ENCODE measurements around the gene ABCB6. TPM values are rescaled to one million over a fixed set of nuclear protein-coding genes. Genes with fewer than 3 reads are reported as not detected.

The ABCB6 gene
- total RNA-seq, 5 donors from 2014 or later (not counting 1 experiment from before 2014, with no cell fraction given), result 4.1 to 16.5 (median 13.0) TPM

DNA sequence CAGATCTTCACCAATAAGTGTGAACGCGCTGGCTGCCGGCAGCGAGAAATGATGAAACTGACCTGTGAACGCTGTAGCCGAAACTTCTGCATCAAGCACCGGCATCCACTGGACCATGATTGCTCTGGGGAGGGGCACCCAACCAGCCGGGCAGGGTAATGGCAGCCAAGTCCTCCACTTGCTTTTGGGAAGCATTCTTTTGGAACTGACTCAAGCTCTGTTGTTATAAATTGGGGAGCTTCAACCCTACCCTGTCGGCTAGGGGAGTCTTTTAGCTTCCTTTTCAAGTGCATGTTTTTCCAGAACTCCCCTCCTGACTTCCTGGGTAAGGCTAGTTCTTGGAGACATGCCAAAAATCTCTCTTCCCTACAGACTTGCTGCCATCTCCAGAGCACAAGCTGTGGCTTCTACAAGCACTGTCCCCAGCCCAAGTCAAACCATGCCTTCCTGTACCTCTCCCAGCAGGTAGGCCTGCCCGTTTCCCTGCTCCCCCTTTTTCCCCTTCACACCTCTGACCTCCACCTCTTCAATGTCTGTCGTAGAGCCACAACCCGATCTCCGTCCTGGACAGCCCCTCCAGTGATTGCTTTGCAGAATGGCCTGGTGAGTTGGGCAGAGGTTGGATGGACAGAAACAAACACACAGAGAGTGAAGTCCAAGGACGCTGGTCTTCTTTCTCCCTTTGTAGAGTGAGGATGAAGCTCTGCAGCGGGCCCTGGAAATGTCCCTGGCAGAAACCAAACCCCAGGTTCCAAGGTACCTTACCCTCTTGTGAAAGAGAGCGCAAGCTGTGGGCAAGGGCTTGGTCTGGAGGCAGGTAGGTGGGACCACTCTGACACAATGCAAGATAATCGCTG lies 10.6 kb downstream of the ABCB6 start:
- no peak for ATAC-seq (replicated peaks in 1 of 4)
- H3K27me3 ChIP-seq (replicated peaks in 1 of 2; ENCODE audit: control insufficient read depth in 2 of 2, extremely low read depth in 1 of 2, insufficient read depth in 2 of 2, low read length in 1 of 2), result no peaks in the 10 kb centered on the region
- peaks cover 14 to 54% of the 10 kb centered on the region in 2 experiments for H3K4me1 ChIP-seq (ENCODE audit: control insufficient read depth in 1 of 2, extremely low read depth in 1 of 2, insufficient read depth in 2 of 2, low read length in 2 of 2)
- Mint-ChIP-seq H3K9me3 (no peaks in the 10 kb centered on the region), H3K36me3 (peaks cover 4% of the 10 kb centered on the region), H3K4me1 (peaks cover 45 to 50% (median 47%) of the 10 kb centered on the region in 3 donors), H3K27ac (peak overlapping the region; percentile 72 to 99), H3K4me3 (peak overlapping the region; percentile 84 to 90 (median 86)), H3K27me3 (no peaks in the 10 kb centered on the region)
- peak overlapping the region; percentile 15 for H3K27ac ChIP-seq (ENCODE audit: low read length)
- CTCF ChIA-PET, result interaction anchor here (0.5 to 1.1 kb wide), 4 partner anchors 32 to 89 kb away, joined by 3 to 4 read pairs (median 3); partner anchors contain the start of gene CNPPD1 (in 1 of the 2)
- 92% methylated on average over 5 of the region's 17 CpGs for WGBS (ENCODE audit: insufficient coverage)
- POLR2A ChIA-PET, result interaction anchor here in 1 of 2 donors (0.5 to 0.6 kb wide), 2 partner anchors 49 to 312 kb away, joined by 3 read pairs; no protein-coding TSS in a partner anchor
- no peaks in the 10 kb centered on the region for H3K9me3 ChIP-seq
- DNase-seq, result no peak
- peaks cover 0 to 27% of the 10 kb centered on the region in 2 donors for H3K36me3 ChIP-seq (ENCODE audit: control insufficient read depth in 2 of 2, extremely low read depth in 1 of 2, insufficient read depth in 1 of 2, low read length in 1 of 2)
- H3K4me3 ChIP-seq (ENCODE audit: control insufficient read depth in 1 of 2, extremely low read depth in 1 of 2, low read length in 1 of 2), result no peak overlapping the region

DNA sequence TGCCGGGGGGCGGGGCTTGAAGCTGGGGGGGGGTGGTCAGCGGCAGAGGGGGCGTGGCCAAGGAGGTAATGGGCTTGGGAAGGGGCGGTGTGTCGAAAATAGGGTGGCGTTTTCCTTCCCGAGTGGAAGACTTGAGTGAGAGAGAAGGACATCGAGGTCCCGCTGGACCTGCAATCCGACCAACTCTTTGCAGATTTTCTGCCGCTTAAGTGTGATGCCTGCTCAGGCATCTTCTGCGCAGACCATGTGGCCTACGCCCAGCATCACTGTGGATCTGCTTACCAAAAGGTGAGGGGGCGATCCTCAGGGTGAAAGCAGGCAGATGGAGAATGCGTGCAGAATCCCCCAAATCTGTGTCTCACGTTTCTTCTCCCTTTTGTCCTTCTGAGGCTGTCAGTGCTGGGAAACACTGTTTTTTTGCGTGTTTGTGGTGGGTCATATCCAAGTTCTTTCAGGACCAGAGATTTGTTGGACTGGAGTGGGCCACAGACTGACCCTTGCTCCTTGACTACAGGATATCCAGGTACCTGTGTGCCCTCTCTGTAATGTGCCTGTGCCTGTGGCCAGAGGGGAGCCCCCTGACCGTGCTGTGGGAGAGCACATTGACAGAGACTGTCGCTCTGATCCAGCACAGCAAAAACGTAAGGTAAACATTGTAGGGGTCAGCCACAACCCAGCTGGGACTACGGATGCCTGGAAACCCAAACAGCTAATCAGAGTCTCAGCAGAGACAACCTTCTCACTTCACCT lies 11.4 kb downstream of the ABCB6 start:
- Mint-ChIP-seq H3K4me1 (peaks cover 45 to 50% (median 47%) of the 10 kb centered on the region in 3 donors), H3K4me3 (peak overlapping the region; percentile 84 to 90 (median 86)), H3K27ac (peak overlapping the region; percentile 72 to 99), H3K27me3 (no peaks in the 10 kb centered on the region), H3K9me3 (no peaks in the 10 kb centered on the region), H3K36me3 (peaks cover 4% of the 10 kb centered on the region)
- peaks cover 0 to 27% of the 10 kb centered on the region in 2 donors for H3K36me3 ChIP-seq (ENCODE audit: control insufficient read depth in 2 of 2, extremely low read depth in 1 of 2, insufficient read depth in 1 of 2, low read length in 1 of 2)
- no peaks in the 10 kb centered on the region for H3K27me3 ChIP-seq (replicated peaks in 1 of 2; ENCODE audit: control insufficient read depth in 2 of 2, extremely low read depth in 1 of 2, insufficient read depth in 2 of 2, low read length in 1 of 2)
- CTCF ChIA-PET, result interaction anchor here in 1 of 2 donors (0.6 to 1.9 kb wide), 7 partner anchors 31 to 980 kb away, joined by 3 to 11 read pairs (median 6); partner anchors contain the start of gene CNPPD1
- H3K4me3 ChIP-seq (ENCODE audit: control insufficient read depth in 1 of 2, extremely low read depth in 1 of 2, low read length in 1 of 2), result peak overlapping the region; percentile 60 to 80
- 35% methylated on average over 17 of the region's 22 CpGs for WGBS (ENCODE audit: insufficient coverage)
- DNase-seq, result peak in 1 of 35 experiments; percentile 11
- no peaks in the 10 kb centered on the region for H3K9me3 ChIP-seq
- POLR2A ChIA-PET, result interaction anchor here (0.6 to 1.1 kb wide), 4 partner anchors 31 to 48 kb away, joined by 3 to 9 read pairs (median 3); partner anchors contain the start of genes CNPPD1 (in 1 of the 2) and GLB1L (in 1 of the 2)
- H3K4me1 ChIP-seq (ENCODE audit: control insufficient read depth in 1 of 2, extremely low read depth in 1 of 2, insufficient read depth in 2 of 2, low read length in 2 of 2), result peaks cover 14 to 54% of the 10 kb centered on the region in 2 experiments
- peak overlapping the region; percentile 82 for H3K27ac ChIP-seq (ENCODE audit: low read length)
- ATAC-seq (replicated peaks in 1 of 4), result no peak

GRCh38 chr2:219206328-219207133 lies 12.2 kb downstream of the ABCB6 start, which contains the start of gene ZFAND2B:
Gene ZFAND2B, plus strand, starts transcription at chr2:219206782. Its CDS starts 206 bp downstream, at chr2:219206988.
- under 1% methylated on average over 66 of the region's 76 CpGs for whole genome bisulfite sequencing (ENCODE audit: insufficient coverage)
- peaks cover 45 to 49% (median 45%) of the 10 kb centered on the region in 3 donors for H3K4me1 Mint-ChIP-seq
- CTCF ChIA-PET, result interaction anchor here (0.6 to 1.9 kb wide), 14 partner anchors 9 to 980 kb away, joined by 3 to 11 read pairs (median 4); partner anchors contain the start of genes ABCB6 (in 1 of the 2), ANKZF1 (in 1 of the 2), ATG9A (in 1 of the 2) and CNPPD1 (in 1 of the 2)

GRCh38 chr2:219205981-219206327 lies 12.8 kb downstream of the ABCB6 start:
- H3K27me3 ChIP-seq (replicated peaks in 1 of 2; ENCODE audit: control insufficient read depth in 2 of 2, extremely low read depth in 1 of 2, insufficient read depth in 2 of 2, low read length in 1 of 2), result no peaks in the 10 kb centered on the region
- POLR2A ChIA-PET, result interaction anchor here (0.6 to 1.0 kb wide), 8 partner anchors 9 to 49 kb away, joined by 3 to 7 read pairs (median 4); partner anchors contain the start of genes ANKZF1 (in 1 of the 2), ATG9A (in 1 of the 2) and CNPPD1 (in 1 of the 2)
- Mint-ChIP-seq H3K9me3 (no peaks in the 10 kb centered on the region), H3K4me3 (peak overlapping the region; percentile 84 to 90 (median 86)), H3K27ac (peak overlapping the region; percentile 95 to 99), H3K27me3 (no peaks in the 10 kb centered on the region), H3K36me3 (peaks cover 4% of the 10 kb centered on the region), H3K4me1 (peaks cover 39 to 44% (median 40%) of the 10 kb centered on the region in 3 donors)
- 37% methylated on average over 6 of the region's 7 CpGs for WGBS (ENCODE audit: insufficient coverage)
- CTCF ChIA-PET, result interaction anchor here (0.7 to 1.9 kb wide), 11 partner anchors 9 to 226 kb away, joined by 3 to 11 read pairs (median 4); partner anchors contain the start of genes ABCB6 (in 1 of the 2), ANKZF1 (in 1 of the 2), ATG9A (in 1 of the 2) and CNPPD1 (in 1 of the 2)
- peaks cover 0 to 27% of the 10 kb centered on the region in 2 donors for H3K36me3 ChIP-seq (ENCODE audit: control insufficient read depth in 2 of 2, extremely low read depth in 1 of 2, insufficient read depth in 1 of 2, low read length in 1 of 2)
- DNase-seq (no peak), ATAC-seq (replicated peaks in 1 of 4) (no peak)
- H3K27ac ChIP-seq (ENCODE audit: low read length), result peak overlapping the region; percentile 86
- H3K4me1 ChIP-seq (ENCODE audit: control insufficient read depth in 1 of 2, extremely low read depth in 1 of 2, insufficient read depth in 2 of 2, low read length in 2 of 2), result peaks cover 14 to 50% of the 10 kb centered on the region in 2 experiments
- no peaks in the 10 kb centered on the region for H3K9me3 ChIP-seq
- H3K4me3 ChIP-seq (ENCODE audit: control insufficient read depth in 1 of 2, extremely low read depth in 1 of 2, low read length in 1 of 2), result peak overlapping the region; percentile 70 to 80

More at GRCh38 chr2:219206328-219207133, 12.2 kb downstream of the ABCB6 start, which contains the start of gene ZFAND2B:
- H3K27ac Mint-ChIP-seq, result peak within 1 kb of the TSS; percentile 95 to 99
- POLR2A ChIA-PET, result interaction anchor here (0.6 to 1.1 kb wide), 11 partner anchors 9 to 48 kb away, joined by 3 to 9 read pairs (median 3); partner anchors contain the start of genes ANKZF1 (in 1 of the 2), ATG9A (in 1 of the 2), CNPPD1 (in 1 of the 2) and GLB1L (in 1 of the 2)
- H3K4me1 ChIP-seq (ENCODE audit: control insufficient read depth in 1 of 2, extremely low read depth in 1 of 2, insufficient read depth in 2 of 2, low read length in 2 of 2), result peaks cover 14 to 54% of the 10 kb centered on the region in 2 experiments
- ATAC-seq (replicated peaks in 1 of 4), result peak; percentile 92 to 96 (median 94)
- peak within 1 kb of the TSS; percentile 70 to 80 for H3K4me3 ChIP-seq (ENCODE audit: control insufficient read depth in 1 of 2, extremely low read depth in 1 of 2, low read length in 1 of 2)
- no peaks in the 10 kb centered on the region for H3K27me3 ChIP-seq (replicated peaks in 1 of 2; ENCODE audit: control insufficient read depth in 2 of 2, extremely low read depth in 1 of 2, insufficient read depth in 2 of 2, low read length in 1 of 2)
- H3K27ac ChIP-seq (ENCODE audit: low read length), result peak within 1 kb of the TSS; percentile 86
- no peaks in the 10 kb centered on the region for H3K9me3 ChIP-seq
- H3K4me3 Mint-ChIP-seq, result peak within 1 kb of the TSS; percentile 84 to 90 (median 86)
- H3K27me3 Mint-ChIP-seq, result no peaks in the 10 kb centered on the region
- H3K36me3 Mint-ChIP-seq, result peaks cover 4% of the 10 kb centered on the region
- DNase-seq, result peak; percentile 87 to 97 (median 93)
- peaks cover 0 to 27% of the 10 kb centered on the region in 2 donors for H3K36me3 ChIP-seq (ENCODE audit: control insufficient read depth in 2 of 2, extremely low read depth in 1 of 2, insufficient read depth in 1 of 2, low read length in 1 of 2)
- H3K9me3 Mint-ChIP-seq, result no peaks in the 10 kb centered on the region

DNA sequence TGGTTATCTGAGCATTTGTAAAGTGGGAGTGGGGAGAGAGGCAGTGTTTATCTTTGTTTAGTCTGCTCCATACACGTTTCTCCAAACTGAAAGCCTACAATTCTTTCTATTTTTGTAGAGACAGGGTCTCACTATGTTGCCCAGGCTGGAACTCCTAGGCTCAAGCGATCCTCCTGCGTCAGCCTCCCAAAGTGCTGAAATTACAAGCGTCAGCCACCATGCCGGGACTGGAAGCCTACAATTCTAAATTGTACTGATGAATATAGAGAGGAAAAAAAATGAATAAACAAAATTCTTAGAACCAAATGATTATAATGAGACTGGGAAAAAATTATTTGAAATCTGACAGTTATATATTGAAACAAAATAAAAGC lies 13.6 kb downstream of the ABCB6 start:
- ChIA-PET POLR2A (interaction anchor here (0.6 to 0.7 kb wide), 4 partner anchors 23 to 48 kb away, joined by 3 to 5 read pairs (median 4); no protein-coding TSS in a partner anchor), CTCF (no interaction called here)
- no peak overlapping the region for H3K27ac ChIP-seq (ENCODE audit: low read length)
- H3K4me1 ChIP-seq (ENCODE audit: control insufficient read depth in 1 of 2, extremely low read depth in 1 of 2, insufficient read depth in 2 of 2, low read length in 2 of 2), result peaks cover 14 to 44% of the 10 kb centered on the region in 2 experiments
- peak overlapping the region in 2 of 3 donors; percentile 34 to 90 for H3K4me3 Mint-ChIP-seq
- no peaks in the 10 kb centered on the region for H3K9me3 Mint-ChIP-seq
- peaks cover 39 to 45% (median 39%) of the 10 kb centered on the region in 3 donors for H3K4me1 Mint-ChIP-seq
- no peaks in the 10 kb centered on the region for H3K9me3 ChIP-seq
- ATAC-seq (replicated peaks in 1 of 4) (no peak), DNase-seq (no peak)
- no peaks in the 10 kb centered on the region for H3K27me3 Mint-ChIP-seq
- H3K36me3 Mint-ChIP-seq, result peaks cover 4% of the 10 kb centered on the region
- H3K4me3 ChIP-seq (ENCODE audit: control insufficient read depth in 1 of 2, extremely low read depth in 1 of 2, low read length in 1 of 2), result no peak overlapping the region
- H3K36me3 ChIP-seq (ENCODE audit: control insufficient read depth in 2 of 2, extremely low read depth in 1 of 2, insufficient read depth in 1 of 2, low read length in 1 of 2), result peaks cover 0 to 27% of the 10 kb centered on the region in 2 donors
- H3K27ac Mint-ChIP-seq, result peak overlapping the region; percentile 70 to 72
- WGBS (ENCODE audit: insufficient coverage), result 100% methylated on average over 2 of the region's 5 CpGs
- no peaks in the 10 kb centered on the region for H3K27me3 ChIP-seq (replicated peaks in 1 of 2; ENCODE audit: control insufficient read depth in 2 of 2, extremely low read depth in 1 of 2, insufficient read depth in 2 of 2, low read length in 1 of 2)
